H1 (cell line): ENCODE measurements around the gene PDK1. TPM values are rescaled to one million over a fixed set of nuclear protein-coding genes. Genes with fewer than 3 reads are reported as not detected.

ENCODE experiments used
- CTCF ChIA-PET: fragments of 300-600 bp; sonication (Branson Sonifier 250); formaldehyde crosslinking; loops from one replicate; lab custom pipeline; 2021; ENCODE audit not compliant: partially characterized antibody; lab: Charles Lee
- POLR2A ChIA-PET: fragments of 300-600 bp; sonication (Branson Sonifier 250); formaldehyde crosslinking; loops from one replicate; lab custom pipeline; 2021; ENCODE audit warnings: inconsistent platforms; ENCODE audit not compliant: partially characterized antibody; lab: Charles Lee
- DNase-seq, 2 experiments: peaks; one replicate each; pipeline versions ENCODE4 v3.0.0 to v3.0.0-alpha.2; 2010 to 2022; ENCODE audit warnings: low spot score in 2 of 2, low read depth in 1 of 2, mixed read lengths in 1 of 2
- FAIRE-seq: peaks from 2 replicates; lab custom pipeline; 2011; peaks lifted over from hg19 to GRCh38; lab: Jason Lieb, UNC
- H2AFZ ChIP-seq: 2 replicates; pipeline ENCODE4 v1.8.1; 2012; ENCODE audit warnings: low read length, inconsistent platforms
- H2AK5ac ChIP-seq: 2 replicates; pipeline ENCODE4 v1.6.1; 2013; ENCODE audit warnings: low read depth, low read length
- H2BK120ac ChIP-seq: replicated peaks from 2 replicates; pipeline ENCODE3; 2013; ENCODE audit warnings: low read depth, low read length, inconsistent platforms
- H2BK12ac ChIP-seq: 2 replicates; pipeline ENCODE4 v1.6.1; 2013; ENCODE audit warnings: low read depth, low read length
- H2BK15ac ChIP-seq: 2 replicates; pipeline ENCODE4 v1.6.1; 2013; ENCODE audit warnings: low read length
- H2BK20ac ChIP-seq: 2 replicates; pipeline ENCODE4 v1.6.1; 2013; ENCODE audit warnings: low read length
- H2BK5ac ChIP-seq: 2 replicates; pipeline ENCODE4 v1.6.1; 2013; ENCODE audit warnings: low read depth, low read length
- H3K14ac ChIP-seq: 2 replicates; pipeline ENCODE4 v1.6.1; 2013; ENCODE audit warnings: inconsistent platforms; ENCODE audit not compliant: insufficient read length
- H3K18ac ChIP-seq: 2 replicates; pipeline ENCODE4 v1.6.1; 2013; ENCODE audit warnings: low read length; ENCODE audit errors: extremely low read depth
- H3K23ac ChIP-seq: 2 replicates; pipeline ENCODE4 v1.6.1; 2013; ENCODE audit warnings: inconsistent platforms; ENCODE audit not compliant: insufficient read length
- H3K23me2 ChIP-seq: 2 replicates; pipeline ENCODE4 v1.6.1; 2013; ENCODE audit warnings: low read depth, low read length
- H3K27ac ChIP-seq: 2 replicates; pipeline ENCODE4 v1.6.1; 2011; ENCODE audit warnings: low read depth, low read length, inconsistent platforms
- H3K27me3 ChIP-seq, 4 experiments: replicated peaks in 1 of 4; 1 replicate in 1 of 4; 2 replicates in 3 of 4; pipeline versions ENCODE4 v1.6.1 to v1.8.1; 2011 to 2013; ENCODE audit warnings: low read length in 3 of 4, mild to moderate bottlenecking in 3 of 4, inconsistent platforms in 2 of 4, mixed read lengths in 2 of 4, moderate library complexity in 1 of 4; ENCODE audit not compliant: control insufficient read depth in 3 of 4, insufficient read depth in 3 of 4; ENCODE audit errors: extremely low read depth in 1 of 4
- H3K36me3 ChIP-seq, 4 experiments: 2 replicates each; pipeline versions ENCODE4 v1.6.1 to v1.8.1; 2011 to 2013; ENCODE audit warnings: mild to moderate bottlenecking in 4 of 4, low read length in 3 of 4, moderate library complexity in 2 of 4, control low read depth in 1 of 4, inconsistent platforms in 1 of 4; ENCODE audit not compliant: insufficient read depth in 4 of 4, control insufficient read depth in 2 of 4
- H3K4ac ChIP-seq: replicated peaks from 2 replicates; pipeline ENCODE3; 2013; ENCODE audit warnings: low read length, low read depth, mixed read lengths, inconsistent platforms; ENCODE audit not compliant: insufficient read length
- H3K4me1 ChIP-seq, 4 experiments: replicated peaks in 1 of 4; 1 replicate in 1 of 4; 2 replicates in 3 of 4; pipeline versions ENCODE4 v1.6.1 to v1.8.1; 2011 to 2013; ENCODE audit warnings: low read length in 3 of 4, inconsistent platforms in 2 of 4, mixed read lengths in 1 of 4; ENCODE audit not compliant: insufficient read depth in 4 of 4, control insufficient read depth in 3 of 4
- H3K4me2 ChIP-seq, 2 experiments: 2 replicates each; pipeline versions ENCODE4 v1.6.1 to v1.8.1; 2011 to 2013; ENCODE audit warnings: low read depth in 2 of 2, low read length in 2 of 2, control low read depth in 1 of 2, inconsistent platforms in 1 of 2, mild to moderate bottlenecking in 1 of 2; ENCODE audit not compliant: insufficient read depth in 1 of 2
- H3K4me3 ChIP-seq, 4 experiments: fragments of 200-600, 300-600 bp in 1 of 4; sonication (generic), shearing (Covaris generic), sonication (Bioruptor Twin) in 1 of 4; 2 replicates each; pipeline versions ENCODE4 v1.5.1 to v1.8.1; 2011 to 2016; ENCODE audit warnings: low read length in 4 of 4, low read depth in 3 of 4, control low read depth in 2 of 4, inconsistent platforms in 2 of 4, mild to moderate bottlenecking in 2 of 4, mixed read lengths in 1 of 4, moderate library complexity in 1 of 4; ENCODE audit not compliant: insufficient read depth in 2 of 4; ENCODE audit errors: extremely low read depth in 1 of 4
- H3K56ac ChIP-seq: replicated peaks from 2 replicates; pipeline ENCODE3; 2013; ENCODE audit warnings: low read depth, mild to moderate bottlenecking, mixed read lengths, low read length, inconsistent platforms; ENCODE audit not compliant: insufficient read length
- H3K79me1 ChIP-seq: 2 replicates; pipeline ENCODE4 v1.6.1; 2013; ENCODE audit warnings: low read depth, low read length, control low read depth
- H3K79me2 ChIP-seq, 2 experiments: 2 replicates each; pipeline versions ENCODE4 v1.6.1 to v1.8.1; 2012 to 2013; ENCODE audit warnings: low read length in 2 of 2, mild to moderate bottlenecking in 2 of 2, inconsistent platforms in 1 of 2; ENCODE audit not compliant: insufficient read depth in 2 of 2, control insufficient read depth in 1 of 2
- H3K9ac ChIP-seq, 4 experiments: replicated peaks in 1 of 4; 1 replicate in 1 of 4; 2 replicates in 3 of 4; pipeline versions ENCODE4 v1.6.1 to v1.8.1; 2011 to 2013; ENCODE audit warnings: low read depth in 3 of 4, low read length in 3 of 4, control low read depth in 2 of 4, mild to moderate bottlenecking in 2 of 4, moderate library complexity in 2 of 4, inconsistent platforms in 1 of 4; ENCODE audit errors: extremely low read depth in 1 of 4
- H3K9me3 ChIP-seq, 2 experiments: 2 replicates each; pipeline versions ENCODE4 v1.6.1 to v1.8.1; 2012 to 2013; ENCODE audit warnings: mild to moderate bottlenecking in 2 of 2, moderate library complexity in 2 of 2, control low read depth in 1 of 2, inconsistent platforms in 1 of 2, low read depth in 1 of 2, low read length in 1 of 2, mixed read lengths in 1 of 2; ENCODE audit not compliant: insufficient read depth in 2 of 2
- H4K20me1 ChIP-seq, 2 experiments: replicated peaks in 1 of 2; 2 replicates each; pipeline versions ENCODE3 to v1.8.1; 2011 to 2013; ENCODE audit warnings: inconsistent platforms in 2 of 2, low read length in 2 of 2, mild to moderate bottlenecking in 1 of 2; ENCODE audit not compliant: insufficient read depth in 2 of 2, control insufficient read depth in 1 of 2
- H4K5ac ChIP-seq: 2 replicates; pipeline ENCODE4 v1.6.1; 2013; ENCODE audit warnings: low read length, low read depth, mixed read lengths, inconsistent platforms; ENCODE audit not compliant: insufficient read length
- H4K8ac ChIP-seq: 2 replicates; pipeline ENCODE4 v1.8.0; 2013; ENCODE audit warnings: mild to moderate bottlenecking, moderate library complexity, low read length, inconsistent platforms; ENCODE audit not compliant: insufficient read depth; ENCODE audit errors: extremely low read depth
- H4K91ac ChIP-seq: replicated peaks from 2 replicates; pipeline ENCODE3; 2013; ENCODE audit warnings: low read length, mixed read lengths, inconsistent platforms; ENCODE audit not compliant: insufficient read length
- E2F6 ChIP-seq: IDR thresholded peaks from 2 replicates; pipeline ENCODE4 v1.6.1; 2012; ENCODE audit warnings: inconsistent platforms
- WGBS, 2 experiments: shearing (Covaris generic) in 1 of 2; methylation state at CpG; one replicate each; pipeline versions ENCODE4 v1.1.6 to v1.1.7; 2013 to 2015; ENCODE audit warnings: low lambda C conversion rate in 2 of 2, mixed read lengths in 2 of 2, inconsistent platforms in 1 of 2, low coverage in 1 of 2, missing lambda C conversion rate in 1 of 2; ENCODE audit not compliant: insufficient replicate concordance in 2 of 2, insufficient coverage in 1 of 2, insufficient read length in 1 of 2; ENCODE audit errors: extremely low coverage in 1 of 2, missing lambda C conversion rate in 1 of 2; 5-methylcytosine and 5-hydroxymethylcytosine counted together
- polyA plus RNA-seq, 7 experiments: library from polyadenylated mRNA; depleted of rRNA in 3 of 7; stranded (reverse) in 5 of 7; unstranded in 2 of 7; fragments of >200 nt in 5 of 7; fragments of 200-250 nt in 2 of 7; gene quantifications; 1 replicate in 5 of 7; 2 replicates in 1 of 7; 4 replicates in 1 of 7; pipeline versions ENCODE4 v1.2.1 to v1.2.3, GENCODE V29; 2011 to 2013; ENCODE audit warnings: missing spikeins in 2 of 7, mixed read lengths in 2 of 7
- total RNA-seq: library from RNA; stranded (reverse); fragmentation: NEBNext Ultra II Directional; extraction: Animal tissue kit (Norgen Biotek cat#: 25700); gene quantifications from 2 replicates; pipeline ENCODE4 v1.2.1, GENCODE V29; 2021

The PDK1 gene
- total and polyA plus RNA-seq, 2 of the 8 experiments (the other 6 are each of a cell fraction or from before 2014, with no cell fraction given), result 18.2 to 21.9 TPM

GRCh38 chr2:172623249-172623965 lies 67.5 kb downstream of the PDK1 start:
- Histone ChIP-seq H3K36me3 (peaks cover 0 to 4% (median 0%) of the 10 kb centered on the region in 4 experiments; a peak in 3 of 8 replicates), H3K23ac (no peak overlapping the region), H3K23me2 (no peaks in the 10 kb centered on the region), H3K18ac (no peak overlapping the region), H2BK15ac (no peak overlapping the region), H3K4me2 (no peak overlapping the region), H3K27ac (no peak overlapping the region), H3K14ac (no peak overlapping the region), H2BK20ac (no peak overlapping the region), H2AFZ (no peak overlapping the region), H3K79me2 (no peaks in the 10 kb centered on the region), H4K8ac (no peak overlapping the region), H2BK12ac (no peak overlapping the region), H3K9ac (no peak overlapping the region), H2BK120ac (no peak overlapping the region), H3K4me3 (no peak overlapping the region), H3K27me3 (no peaks in the 10 kb centered on the region), H4K91ac (no peak overlapping the region), H2BK5ac (no peak overlapping the region), H3K4me1 (no peaks in the 10 kb centered on the region), H2AK5ac (no peak overlapping the region), H3K9me3 (peaks cover 11 to 17% of the 10 kb centered on the region in 2 experiments), H4K5ac (no peak overlapping the region), H3K4ac (no peak overlapping the region), H3K56ac (no peak overlapping the region), H3K79me1 (no peaks in the 10 kb centered on the region), H4K20me1 (no peaks in the 10 kb centered on the region)
- WGBS, 2 experiments, result 93% methylated on average over 1 of the region's 1 CpG; no CpG with 5 or more reads in 1 of the 2 experiments
- TF ChIP-seq E2F6, result no peak
- ChIA-PET POLR2A (no interaction called here), CTCF (interaction anchor here (0.8 to 2.7 kb wide), 4 partner anchors 10 to 87 kb away, joined by 3 to 8 read pairs (median 3); no protein-coding TSS in a partner anchor)
- DNase-seq, result no peak
- no peak for FAIRE-seq
